Neural cell (in vitro differentiated cells): ENCODE data around the gene ALDH1L1. TPM values are rescaled to one million over a fixed set of nuclear protein-coding genes. Genes with fewer than 3 reads are reported as not detected.

Experiments
- H2AFZ ChIP-seq: fragments of 200-600, 300-800 bp; sonication (generic), shearing (Covaris generic); 2 replicates; pipeline ENCODE4 v1.6.0; 2014; ENCODE audit warnings: low read depth, mild to moderate bottlenecking, antibody characterized with exemption, low read length, moderate library complexity
- H3F3A ChIP-seq: fragments of 200-600 bp; shearing (Covaris generic); 2 replicates; pipeline ENCODE4 v1.6.1; 2016; ENCODE audit warnings: mild to moderate bottlenecking, moderate library complexity, mixed read lengths, antibody characterized with exemption, low read length; ENCODE audit not compliant: insufficient read depth, poor library complexity, severe bottlenecking
- H3K27ac ChIP-seq: fragments of 200-600, 300-800 bp; sonication (generic), shearing (Covaris generic); 2 replicates; pipeline ENCODE4 v1.5.1; 2014; ENCODE audit warnings: mild to moderate bottlenecking, low read length, moderate library complexity
- H3K27me3 ChIP-seq: fragments of 300-800, 200-600 bp; sonication (generic), shearing (Covaris generic); 2 replicates; pipeline ENCODE4 v1.6.0; 2014; ENCODE audit warnings: mild to moderate bottlenecking, low read depth, low read length, moderate library complexity; ENCODE audit not compliant: insufficient read depth
- H3K36me3 ChIP-seq: fragments of 300-800, 200-600 bp; sonication (generic), shearing (Covaris generic); 2 replicates; pipeline ENCODE4 v1.5.1; 2014; ENCODE audit warnings: mild to moderate bottlenecking, antibody characterized with exemption, low read length, moderate library complexity; ENCODE audit not compliant: insufficient read depth
- H3K4me2 ChIP-seq: fragments of 300-800, 200-600 bp; sonication (generic), shearing (Covaris generic); 2 replicates; pipeline ENCODE4 v1.6.0; 2014; ENCODE audit warnings: mild to moderate bottlenecking, low read length
- H3K4me3 ChIP-seq: fragments of 300-800, 200-600 bp; sonication (generic), shearing (Covaris generic); 2 replicates; pipeline ENCODE4 v1.5.1; 2014; ENCODE audit warnings: mild to moderate bottlenecking, low read length, moderate library complexity
- H3K79me2 ChIP-seq: fragments of 200-600 bp; shearing (Covaris generic); replicated peaks from 2 replicates; pipeline ENCODE4 v1.6.0; 2014; ENCODE audit warnings: mild to moderate bottlenecking, low read length, moderate library complexity; ENCODE audit not compliant: insufficient read depth
- H3K9ac ChIP-seq: fragments of 300-800, 200-600 bp; sonication (generic), shearing (Covaris generic); 2 replicates; pipeline ENCODE4 v1.6.1; 2016; ENCODE audit warnings: mild to moderate bottlenecking, low read length, mixed read lengths
- H3K9me2 ChIP-seq: fragments of 200-600 bp; shearing (Covaris generic); 2 replicates; pipeline ENCODE4 v1.6.1; 2016; ENCODE audit warnings: mild to moderate bottlenecking, low read length, mixed read lengths; ENCODE audit not compliant: insufficient read depth
- H3K9me3 ChIP-seq: fragments of 200-600, 300-800 bp; sonication (generic), shearing (Covaris generic); 2 replicates; pipeline ENCODE4 v1.6.1; 2016; ENCODE audit warnings: mild to moderate bottlenecking, mixed run types, low read length, moderate library complexity, mixed read lengths
- H4K20me1 ChIP-seq: fragments of 200-600 bp; shearing (Covaris generic); 2 replicates; pipeline ENCODE4 v1.6.1; 2016; ENCODE audit warnings: mild to moderate bottlenecking, mixed run types; ENCODE audit not compliant: insufficient read depth
- EP300 ChIP-seq: fragments of 450-650 bp; conservative IDR thresholded peaks from 2 replicates; pipeline ENCODE4 v1.6.1; 2014; ENCODE audit warnings: antibody characterized with exemption, mild to moderate bottlenecking, moderate library complexity; ENCODE audit not compliant: poor library complexity, severe bottlenecking
- EZH2 ChIP-seq: fragments of 200-600, 300-800 bp; shearing (Covaris generic), sonication (generic); IDR thresholded peaks from 2 replicates; pipeline ENCODE4 v1.6.1; 2014; ENCODE audit warnings: antibody characterized with exemption, low read length, borderline replicate concordance, mild to moderate bottlenecking; ENCODE audit not compliant: insufficient read depth, poor library complexity, severe bottlenecking
- MXI1 ChIP-seq: fragments of 450-650 bp; conservative IDR thresholded peaks from 2 replicates; pipeline ENCODE4 v1.6.1; 2014; ENCODE audit warnings: antibody characterized with exemption, mild to moderate bottlenecking; ENCODE audit not compliant: poor library complexity, severe bottlenecking
- POLR2AphosphoS5 ChIP-seq: IDR thresholded peaks from 2 replicates; pipeline ENCODE4 v1.6.1; 2012
- RAD21 ChIP-seq: fragments of 450-650 bp; conservative IDR thresholded peaks from 2 replicates; pipeline ENCODE4 v1.6.1; 2014; ENCODE audit warnings: antibody characterized with exemption, mild to moderate bottlenecking, moderate library complexity
- SMC3 ChIP-seq: fragments of 450-650 bp; conservative IDR thresholded peaks from 2 replicates; pipeline ENCODE4 v1.6.1; 2014; ENCODE audit warnings: antibody characterized with exemption, mild to moderate bottlenecking, moderate library complexity; ENCODE audit not compliant: poor library complexity
- TAF1 ChIP-seq: IDR thresholded peaks from 2 replicates; pipeline ENCODE4 v1.6.1; 2012; ENCODE audit warnings: low read depth
- polyA plus RNA-seq: library from polyadenylated mRNA; depleted of rRNA; stranded (reverse); fragments of >200 nt; gene quantifications from 2 replicates; pipeline ENCODE4 v1.2.3, GENCODE V29; 2014
- TF ChIP-seq, protein P1 (sequence below): IDR thresholded peaks from 2 replicates; pipeline ENCODE4 v1.6.1; 2012; ENCODE audit warnings: borderline replicate concordance
- TF ChIP-seq, protein P2 (sequence below): fragments of 450-650 bp; IDR thresholded peaks from 2 replicates; pipeline ENCODE4 v1.5.1; 2014; ENCODE audit warnings: antibody characterized with exemption, mild to moderate bottlenecking, moderate library complexity; ENCODE audit not compliant: poor library complexity, severe bottlenecking

Gene ALDH1L1
- polyA plus RNA-seq, 1 donor from 2014 or later = not detected

DNA sequence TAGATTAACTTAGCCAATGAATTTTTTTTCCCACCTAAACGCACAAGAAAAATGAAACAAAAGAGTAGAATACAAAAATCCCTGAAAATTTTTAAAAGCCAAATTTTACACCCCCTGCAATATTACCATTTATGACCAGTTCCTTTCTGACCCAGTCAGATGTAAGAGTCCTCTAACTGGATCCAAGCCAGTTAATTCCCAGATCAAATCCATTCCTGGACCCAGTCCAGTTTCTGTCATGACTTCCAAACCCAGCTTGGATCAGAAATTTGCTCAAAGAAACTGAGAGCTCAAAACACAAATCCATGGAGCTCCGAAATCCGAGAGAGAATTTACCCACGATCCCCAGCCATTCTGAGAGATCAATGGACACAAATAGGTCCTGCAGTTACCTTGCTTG, 17.0 kb upstream of the ALDH1L1 start:
- H3F3A ChIP-seq = no peaks in the 10 kb centered on the region
- no peaks in the 10 kb centered on the region for H3K36me3 ChIP-seq
- H2AFZ ChIP-seq = no peak overlapping the region
- no peaks in the 10 kb centered on the region for H3K9me2 ChIP-seq
- no peaks in the 10 kb centered on the region for H3K27me3 ChIP-seq
- H3K4me2 ChIP-seq = no peak overlapping the region
- H3K4me3 ChIP-seq = no peak overlapping the region
- peaks cover 3% of the 10 kb centered on the region for H3K9me3 ChIP-seq
- no peak for TF ChIP-seq MXI1
- TF ChIP-seq, protein P1, sequence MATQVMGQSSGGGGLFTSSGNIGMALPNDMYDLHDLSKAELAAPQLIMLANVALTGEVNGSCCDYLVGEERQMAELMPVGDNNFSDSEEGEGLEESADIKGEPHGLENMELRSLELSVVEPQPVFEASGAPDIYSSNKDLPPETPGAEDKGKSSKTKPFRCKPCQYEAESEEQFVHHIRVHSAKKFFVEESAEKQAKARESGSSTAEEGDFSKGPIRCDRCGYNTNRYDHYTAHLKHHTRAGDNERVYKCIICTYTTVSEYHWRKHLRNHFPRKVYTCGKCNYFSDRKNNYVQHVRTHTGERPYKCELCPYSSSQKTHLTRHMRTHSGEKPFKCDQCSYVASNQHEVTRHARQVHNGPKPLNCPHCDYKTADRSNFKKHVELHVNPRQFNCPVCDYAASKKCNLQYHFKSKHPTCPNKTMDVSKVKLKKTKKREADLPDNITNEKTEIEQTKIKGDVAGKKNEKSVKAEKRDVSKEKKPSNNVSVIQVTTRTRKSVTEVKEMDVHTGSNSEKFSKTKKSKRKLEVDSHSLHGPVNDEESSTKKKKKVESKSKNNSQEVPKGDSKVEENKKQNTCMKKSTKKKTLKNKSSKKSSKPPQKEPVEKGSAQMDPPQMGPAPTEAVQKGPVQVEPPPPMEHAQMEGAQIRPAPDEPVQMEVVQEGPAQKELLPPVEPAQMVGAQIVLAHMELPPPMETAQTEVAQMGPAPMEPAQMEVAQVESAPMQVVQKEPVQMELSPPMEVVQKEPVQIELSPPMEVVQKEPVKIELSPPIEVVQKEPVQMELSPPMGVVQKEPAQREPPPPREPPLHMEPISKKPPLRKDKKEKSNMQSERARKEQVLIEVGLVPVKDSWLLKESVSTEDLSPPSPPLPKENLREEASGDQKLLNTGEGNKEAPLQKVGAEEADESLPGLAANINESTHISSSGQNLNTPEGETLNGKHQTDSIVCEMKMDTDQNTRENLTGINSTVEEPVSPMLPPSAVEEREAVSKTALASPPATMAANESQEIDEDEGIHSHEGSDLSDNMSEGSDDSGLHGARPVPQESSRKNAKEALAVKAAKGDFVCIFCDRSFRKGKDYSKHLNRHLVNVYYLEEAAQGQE = no peak
- no peak for TF ChIP-seq SMC3
- TF ChIP-seq, protein P2, sequence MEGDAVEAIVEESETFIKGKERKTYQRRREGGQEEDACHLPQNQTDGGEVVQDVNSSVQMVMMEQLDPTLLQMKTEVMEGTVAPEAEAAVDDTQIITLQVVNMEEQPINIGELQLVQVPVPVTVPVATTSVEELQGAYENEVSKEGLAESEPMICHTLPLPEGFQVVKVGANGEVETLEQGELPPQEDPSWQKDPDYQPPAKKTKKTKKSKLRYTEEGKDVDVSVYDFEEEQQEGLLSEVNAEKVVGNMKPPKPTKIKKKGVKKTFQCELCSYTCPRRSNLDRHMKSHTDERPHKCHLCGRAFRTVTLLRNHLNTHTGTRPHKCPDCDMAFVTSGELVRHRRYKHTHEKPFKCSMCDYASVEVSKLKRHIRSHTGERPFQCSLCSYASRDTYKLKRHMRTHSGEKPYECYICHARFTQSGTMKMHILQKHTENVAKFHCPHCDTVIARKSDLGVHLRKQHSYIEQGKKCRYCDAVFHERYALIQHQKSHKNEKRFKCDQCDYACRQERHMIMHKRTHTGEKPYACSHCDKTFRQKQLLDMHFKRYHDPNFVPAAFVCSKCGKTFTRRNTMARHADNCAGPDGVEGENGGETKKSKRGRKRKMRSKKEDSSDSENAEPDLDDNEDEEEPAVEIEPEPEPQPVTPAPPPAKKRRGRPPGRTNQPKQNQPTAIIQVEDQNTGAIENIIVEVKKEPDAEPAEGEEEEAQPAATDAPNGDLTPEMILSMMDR = no peak
- TF ChIP-seq POLR2AphosphoS5 = no peak
- no peak for TF ChIP-seq TAF1
- TF ChIP-seq EP300 = no peak
- no peak for TF ChIP-seq EZH2
- TF ChIP-seq RAD21 = no peak
- no peaks in the 10 kb centered on the region for H4K20me1 ChIP-seq
- H3K9ac ChIP-seq = no peak overlapping the region
- H3K79me2 ChIP-seq = no peaks in the 10 kb centered on the region
- no peak overlapping the region for H3K27ac ChIP-seq

DNA sequence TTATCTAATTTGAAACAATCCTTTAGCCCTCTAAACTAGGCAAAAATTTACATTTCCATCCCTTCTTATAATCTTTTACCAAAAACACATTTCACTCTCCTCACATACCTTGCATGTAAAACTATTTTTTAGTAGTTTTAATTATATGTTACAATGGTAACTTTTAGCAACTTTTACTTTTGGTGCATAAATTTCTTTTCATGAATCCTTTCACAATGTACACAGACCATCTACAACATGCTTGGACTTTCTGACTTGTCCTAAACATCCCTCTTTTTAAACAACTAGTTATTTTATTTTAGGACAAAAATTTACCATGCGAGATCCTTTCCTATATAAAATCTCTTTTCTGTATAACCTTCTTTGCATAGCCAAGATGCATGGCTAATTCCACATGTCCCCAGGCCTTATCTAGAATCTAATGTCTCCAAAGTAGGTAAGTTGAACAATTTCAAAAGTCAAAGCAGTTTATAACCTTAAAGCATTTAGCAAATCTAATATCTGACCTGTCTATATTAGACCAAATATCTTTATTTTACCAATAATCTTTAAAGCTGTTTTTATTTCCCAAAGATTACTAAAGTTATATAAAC, 14.4 kb upstream of the ALDH1L1 start:
- no peaks in the 10 kb centered on the region for H3K27me3 ChIP-seq

More for the DNA sequence above, 14.4 kb upstream of the ALDH1L1 start:
- no peak overlapping the region for H3K27ac ChIP-seq
- no peaks in the 10 kb centered on the region for H3K9me2 ChIP-seq
- TF ChIP-seq POLR2AphosphoS5 = no peak
- TF ChIP-seq TAF1 = no peak
- TF ChIP-seq EZH2 = no peak
- TF ChIP-seq, protein P2 = no peak
- no peak for TF ChIP-seq MXI1
- TF ChIP-seq RAD21 = no peak
- no peak for TF ChIP-seq EP300
- TF ChIP-seq, protein P1 = no peak
- no peak for TF ChIP-seq SMC3
- no peaks in the 10 kb centered on the region for H4K20me1 ChIP-seq
- no peak overlapping the region for H3K4me2 ChIP-seq
- H2AFZ ChIP-seq = no peak overlapping the region
- H3K9ac ChIP-seq = no peak overlapping the region
- H3K4me3 ChIP-seq = no peak overlapping the region
- no peaks in the 10 kb centered on the region for H3K79me2 ChIP-seq
- no peaks in the 10 kb centered on the region for H3K36me3 ChIP-seq
- H3F3A ChIP-seq = no peaks in the 10 kb centered on the region
- peaks cover 3% of the 10 kb centered on the region for H3K9me3 ChIP-seq
